Dendritic cell treated with granulocyte-macrophage colony-stimulating factor and Interleukin-4, amounts not matched to agents 40 ng/mL and 50 ng/mL, for 4 days (primary cell): Measurements from ENCODE around the gene RNH1.
A peak's percentile ranks its signal among the peaks of the same experiment; 100 is the strongest.

Experiments
- H3K27ac Mint-ChIP-seq: one replicate; pipeline ENCODE4 v1.8.0; 2022; ENCODE audit warnings: mild to moderate bottlenecking, mixed read lengths
- H3K27me3 Mint-ChIP-seq: one replicate; pipeline ENCODE4 v1.8.0; 2022; ENCODE audit warnings: mild to moderate bottlenecking, mixed read lengths
- H3K36me3 Mint-ChIP-seq: one replicate; pipeline ENCODE4 v1.8.0; 2022; ENCODE audit warnings: low read depth, mixed read lengths
- H3K4me1 Mint-ChIP-seq: one replicate; pipeline ENCODE4 v1.8.0; 2022; ENCODE audit warnings: low read depth, mixed read lengths
- H3K4me3 Mint-ChIP-seq: one replicate; pipeline ENCODE4 v1.8.0; 2022; ENCODE audit warnings: mild to moderate bottlenecking, moderate library complexity, mixed read lengths
- H3K9me3 Mint-ChIP-seq: one replicate; pipeline ENCODE4 v1.8.0; 2022; ENCODE audit warnings: mixed read lengths
- intact Hi-C: fragments of 100-400 bp; cut with micrococcal nuclease; formaldehyde crosslinking; loops from one replicate; pipeline ENCODE4 v1.15.0; 2022

RNH1 gene

GRCh38 chr11:492427-493226 lies 14.4 kb downstream of the RNH1 start:
- peaks cover 29% of the 10 kb centered on the region for H3K4me1 Mint-ChIP-seq
- H3K36me3 Mint-ChIP-seq = peaks cover 96% of the 10 kb centered on the region
- no peaks in the 10 kb centered on the region for H3K9me3 Mint-ChIP-seq
- intact Hi-C loops = no loop called here
- H3K27me3 Mint-ChIP-seq = no peaks in the 10 kb centered on the region
- H3K4me3 Mint-ChIP-seq = no peak overlapping the region
- H3K27ac Mint-ChIP-seq = no peak overlapping the region

GRCh38 chr11:491358-491757 lies 15.7 kb downstream of the RNH1 start:
- intact Hi-C loops = no loop called here
- Mint-ChIP-seq H3K27ac (peak overlapping the region; percentile 25), H3K36me3 (peaks cover 92% of the 10 kb centered on the region), H3K9me3 (no peaks in the 10 kb centered on the region), H3K27me3 (no peaks in the 10 kb centered on the region), H3K4me3 (no peak overlapping the region), H3K4me1 (peaks cover 21% of the 10 kb centered on the region)

GRCh38 chr11:490930-491260 lies 16.1 kb downstream of the RNH1 start:
- no peaks in the 10 kb centered on the region for H3K27me3 Mint-ChIP-seq
- H3K4me1 Mint-ChIP-seq = peaks cover 16% of the 10 kb centered on the region
- H3K36me3 Mint-ChIP-seq = peaks cover 87% of the 10 kb centered on the region
- H3K9me3 Mint-ChIP-seq = no peaks in the 10 kb centered on the region
- intact Hi-C loops = no loop called here
- H3K4me3 Mint-ChIP-seq = no peak overlapping the region
- H3K27ac Mint-ChIP-seq = no peak overlapping the region

- Mint-ChIP-seq H3K36me3 (peaks cover 82% of the 10 kb centered on the region), H3K27ac (no peak overlapping the region), H3K4me1 (peaks cover 11% of the 10 kb centered on the region), H3K4me3 (no peak overlapping the region), H3K9me3 (no peaks in the 10 kb centered on the region), H3K27me3 (no peaks in the 10 kb centered on the region)
- intact Hi-C loops = no loop called here
These were observed 16.7 kb downstream of the RNH1 start for GRCh38 chr11:490186-490929.

- Mint-ChIP-seq H3K27me3 (no peaks in the 10 kb centered on the region), H3K36me3 (peaks cover 75% of the 10 kb centered on the region), H3K9me3 (no peaks in the 10 kb centered on the region), H3K27ac (no peak overlapping the region), H3K4me3 (no peak overlapping the region), H3K4me1 (peaks cover 6% of the 10 kb centered on the region)
- intact Hi-C loops = no loop called here
These were observed 17.3 kb downstream of the RNH1 start for GRCh38 chr11:489610-490185.

- intact Hi-C loops = no loop called here
- H3K27ac Mint-ChIP-seq = no peak overlapping the region
- peaks cover 68% of the 10 kb centered on the region for H3K36me3 Mint-ChIP-seq
- no peaks in the 10 kb centered on the region for H3K9me3 Mint-ChIP-seq
- no peak overlapping the region for H3K4me3 Mint-ChIP-seq
- H3K27me3 Mint-ChIP-seq = no peaks in the 10 kb centered on the region
- H3K4me1 Mint-ChIP-seq = peaks cover 6% of the 10 kb centered on the region
These were observed 18.1 kb downstream of the RNH1 start for GRCh38 chr11:488992-489391.

- Mint-ChIP-seq H3K4me1 (peaks cover 6% of the 10 kb centered on the region), H3K36me3 (peaks cover 64% of the 10 kb centered on the region), H3K27me3 (no peaks in the 10 kb centered on the region), H3K4me3 (no peak overlapping the region), H3K27ac (no peak overlapping the region), H3K9me3 (no peaks in the 10 kb centered on the region)
- intact Hi-C loops = no loop called here
These were observed 18.5 kb downstream of the RNH1 start for GRCh38 chr11:488579-488978.

GRCh38 chr11:488062-488461 lies 19.0 kb downstream of the RNH1 start:
- Mint-ChIP-seq H3K27me3 (no peaks in the 10 kb centered on the region), H3K36me3 (peaks cover 59% of the 10 kb centered on the region), H3K4me3 (no peak overlapping the region), H3K9me3 (no peaks in the 10 kb centered on the region), H3K4me1 (peaks cover 6% of the 10 kb centered on the region), H3K27ac (no peak overlapping the region)
- intact Hi-C loops = no loop called here

- H3K36me3 Mint-ChIP-seq = peaks cover 54% of the 10 kb centered on the region
- H3K4me1 Mint-ChIP-seq = peaks cover 6% of the 10 kb centered on the region
- no peak overlapping the region for H3K27ac Mint-ChIP-seq
- no peak overlapping the region for H3K4me3 Mint-ChIP-seq
- H3K9me3 Mint-ChIP-seq = no peaks in the 10 kb centered on the region
- intact Hi-C loops = no loop called here
- no peaks in the 10 kb centered on the region for H3K27me3 Mint-ChIP-seq
These were observed 19.4 kb downstream of the RNH1 start for GRCh38 chr11:487571-488021.

GRCh38 chr11:486189-486588 lies 20.9 kb downstream of the RNH1 start:
- Mint-ChIP-seq H3K9me3 (no peaks in the 10 kb centered on the region), H3K27me3 (no peaks in the 10 kb centered on the region), H3K36me3 (peaks cover 41% of the 10 kb centered on the region)

GRCh38 chr11:484616-485015 lies 22.4 kb downstream of the RNH1 start:
- H3K36me3 Mint-ChIP-seq = peaks cover 38% of the 10 kb centered on the region
- H3K9me3 Mint-ChIP-seq = no peaks in the 10 kb centered on the region
- peaks cover 6% of the 10 kb centered on the region for H3K4me1 Mint-ChIP-seq
- H3K27me3 Mint-ChIP-seq = no peaks in the 10 kb centered on the region
- intact Hi-C loops = no loop called here
- no peak overlapping the region for H3K27ac Mint-ChIP-seq
- no peak overlapping the region for H3K4me3 Mint-ChIP-seq

More at GRCh38 chr11:486189-486588, 20.9 kb downstream of the RNH1 start:
- peaks cover 6% of the 10 kb centered on the region for H3K4me1 Mint-ChIP-seq
- H3K27ac Mint-ChIP-seq = no peak overlapping the region
- intact Hi-C loops = no loop called here
- H3K4me3 Mint-ChIP-seq = no peak overlapping the region

- intact Hi-C loops = no loop called here
- no peaks in the 10 kb centered on the region for H3K27me3 Mint-ChIP-seq
- H3K4me3 Mint-ChIP-seq = no peak overlapping the region
- peaks cover 25% of the 10 kb centered on the region for H3K36me3 Mint-ChIP-seq
- no peaks in the 10 kb centered on the region for H3K9me3 Mint-ChIP-seq
- H3K4me1 Mint-ChIP-seq = no peaks in the 10 kb centered on the region
- H3K27ac Mint-ChIP-seq = no peak overlapping the region
These were observed 27.7 kb downstream of the RNH1 start for GRCh38 chr11:479311-479710.

GRCh38 chr11:477052-477715 lies 29.9 kb downstream of the RNH1 start:
- no peak overlapping the region for H3K27ac Mint-ChIP-seq
- no peaks in the 10 kb centered on the region for H3K9me3 Mint-ChIP-seq
- no peaks in the 10 kb centered on the region for H3K27me3 Mint-ChIP-seq
- H3K36me3 Mint-ChIP-seq = peaks cover 30% of the 10 kb centered on the region
- no peaks in the 10 kb centered on the region for H3K4me1 Mint-ChIP-seq
- intact Hi-C loops = no loop called here
- H3K4me3 Mint-ChIP-seq = no peak overlapping the region

- no peaks in the 10 kb centered on the region for H3K27me3 Mint-ChIP-seq
- peaks cover 30% of the 10 kb centered on the region for H3K36me3 Mint-ChIP-seq
- no peak overlapping the region for H3K4me3 Mint-ChIP-seq
- no peaks in the 10 kb centered on the region for H3K4me1 Mint-ChIP-seq
- H3K9me3 Mint-ChIP-seq = no peaks in the 10 kb centered on the region
- intact Hi-C loops = no loop called here
- H3K27ac Mint-ChIP-seq = no peak overlapping the region
These were observed 30.6 kb downstream of the RNH1 start for GRCh38 chr11:476416-476815.
